HepG2 (cell line): Measurements from ENCODE around the gene EPS8. TPM values are rescaled to one million over a fixed set of nuclear protein-coding genes. Genes with fewer than 3 reads are reported as not detected.

Source experiments
- AGO1 ChIP-seq: fragments of 200-400 bp; formaldehyde crosslinking; IDR thresholded peaks from 2 replicates; pipeline ENCODE4 v1.6.1; 2017; ENCODE audit warnings: mild to moderate bottlenecking, low read depth, low read length, moderate library complexity; ENCODE audit not compliant: poor library complexity, severe bottlenecking
- AKAP8 ChIP-seq: sonication (generic); formaldehyde crosslinking; IDR thresholded peaks from 2 replicates; pipeline ENCODE4 v1.5.1; 2020; ENCODE audit warnings: mild to moderate bottlenecking, missing genetic modification reagents
- ATF7-NPFF ChIP-seq: sonication (generic); formaldehyde crosslinking; IDR thresholded peaks from 2 replicates; pipeline ENCODE4 v1.8.1; 2023; ENCODE audit warnings: mild to moderate bottlenecking, low read depth, missing genetic modification reagents, moderate library complexity
- DR1 ChIP-seq: sonication (generic); formaldehyde crosslinking; IDR thresholded peaks from 2 replicates; pipeline ENCODE4 v1.8.0; 2021; ENCODE audit warnings: mild to moderate bottlenecking, missing genetic modification reagents, inconsistent platforms
- FOSL1 ChIP-seq: sonication (generic); formaldehyde crosslinking; IDR thresholded peaks from 2 replicates; pipeline ENCODE4 v1.9.0; 2021; ENCODE audit warnings: missing genetic modification reagents, borderline replicate concordance
- HES4 ChIP-seq: sonication (generic); formaldehyde crosslinking; IDR thresholded peaks from 2 replicates; pipeline ENCODE4 v1.9.0; 2021; ENCODE audit warnings: mild to moderate bottlenecking, missing genetic modification reagents, borderline replicate concordance
- MTF1 ChIP-seq: sonication (generic); formaldehyde crosslinking; IDR thresholded peaks from 2 replicates; pipeline ENCODE4 v1.5.0; 2020; ENCODE audit warnings: missing genetic modification reagents
- MYC ChIP-seq: sonication (generic); formaldehyde crosslinking; IDR thresholded peaks from 2 replicates; pipeline ENCODE4 v1.9.0; 2021; ENCODE audit warnings: missing genetic modification reagents, borderline replicate concordance
- NR3C1 ChIP-seq: sonication (generic); formaldehyde crosslinking; IDR thresholded peaks from 2 replicates; pipeline ENCODE4 v1.4.0; 2020; ENCODE audit warnings: missing genetic modification reagents
- ONECUT2 ChIP-seq: sonication (generic); formaldehyde crosslinking; IDR thresholded peaks from 2 replicates; pipeline ENCODE4 v1.4.0; 2020; ENCODE audit warnings: missing genetic modification reagents
- SMC3 ChIP-seq: IDR thresholded peaks from 2 replicates; pipeline ENCODE4 v1.6.1; 2011; ENCODE audit warnings: low read length, improper control_type of control experiment
- TEF ChIP-seq: sonication (generic); formaldehyde crosslinking; IDR thresholded peaks from 2 replicates; pipeline ENCODE4 v1.5.0; 2020; ENCODE audit warnings: missing genetic modification reagents
- TSC22D2 ChIP-seq: sonication (generic); formaldehyde crosslinking; IDR thresholded peaks from 2 replicates; pipeline ENCODE4 v1.5.1; 2020; ENCODE audit warnings: missing genetic modification reagents, mild to moderate bottlenecking, borderline replicate concordance
- ZBTB2 ChIP-seq: sonication (generic); formaldehyde crosslinking; IDR thresholded peaks from 2 replicates; pipeline ENCODE4 v1.8.0; 2022; ENCODE audit warnings: low read depth, missing genetic modification reagents
- ZHX1 ChIP-seq: sonication (generic); formaldehyde crosslinking; IDR thresholded peaks from 2 replicates; pipeline ENCODE4 v1.8.1; 2022; ENCODE audit warnings: low read depth, mild to moderate bottlenecking, missing genetic modification reagents
- ZNF367 ChIP-seq: sonication (generic); formaldehyde crosslinking; IDR thresholded peaks from 2 replicates; pipeline ENCODE4 v1.4.0; 2020; ENCODE audit warnings: missing genetic modification reagents, borderline replicate concordance
- ZNF501 ChIP-seq: sonication (generic); formaldehyde crosslinking; IDR thresholded peaks from 2 replicates; pipeline ENCODE4 v1.5.1; 2020; ENCODE audit warnings: mild to moderate bottlenecking, moderate library complexity, missing genetic modification reagents
- ZNF572 ChIP-seq: sonication (generic); formaldehyde crosslinking; IDR thresholded peaks from 2 replicates; pipeline ENCODE4 v1.5.1; 2020; ENCODE audit warnings: mild to moderate bottlenecking, missing genetic modification reagents
- ZNF619 ChIP-seq: sonication (generic); formaldehyde crosslinking; IDR thresholded peaks from 2 replicates; pipeline ENCODE4 v1.4.0; 2020; ENCODE audit warnings: mild to moderate bottlenecking, missing genetic modification reagents
- ZNF768 ChIP-seq: sonication (generic); formaldehyde crosslinking; IDR thresholded peaks from 2 replicates; pipeline ENCODE4 v1.4.0; 2020; ENCODE audit warnings: missing genetic modification reagents
- ZNF891 ChIP-seq: sonication (generic); formaldehyde crosslinking; IDR thresholded peaks from 2 replicates; pipeline ENCODE4 v1.5.0; 2020; ENCODE audit warnings: mild to moderate bottlenecking, missing genetic modification reagents
- ZSCAN20 ChIP-seq: sonication (generic); formaldehyde crosslinking; IDR thresholded peaks from 2 replicates; pipeline ENCODE4 v1.4.0; 2020; ENCODE audit warnings: missing genetic modification reagents, mild to moderate bottlenecking, borderline replicate concordance
- polyA plus RNA-seq, 8 experiments: library from polyadenylated mRNA; depleted of rRNA in 3 of 8; stranded (reverse) in 7 of 8; unstranded in 1 of 8; fragments of >200 nt; fragmentation: Illumina TruSeq in 4 of 8; extraction: Trizol in 4 of 8; gene quantifications; 2 replicates each; pipeline versions ENCODE4 v1.2.1 to v1.2.3, GENCODE V29; 2011 to 2016; ENCODE audit warnings: low read depth in 4 of 8, missing spikeins in 1 of 8, mixed read lengths in 1 of 8; ENCODE audit not compliant: insufficient read depth in 1 of 8
- total RNA-seq, 5 experiments: library from RNA; depleted of rRNA; stranded (reverse); fragments of >200 nt; fragmentation: Illumina TruSeq; extraction: Trizol; gene quantifications; 2 replicates each; pipeline ENCODE4 v1.2.3, GENCODE V29; 2016; ENCODE audit warnings: low read depth in 1 of 5

Gene EPS8
- total and polyA plus RNA-seq, 2 of the 13 experiments (the other 11 are each of a cell fraction or from before 2014, with no cell fraction given), result 37.1 to 43.4 TPM

- TF ChIP-seq AKAP8 (CRISPR knock-in tag) (peak; percentile 67), FOSL1 (CRISPR knock-in tag) (no peak; the same call in 1 of the 2 replicates), ZNF891 (CRISPR knock-in tag) (peak; percentile 89), MTF1 (CRISPR knock-in tag) (no peak), ONECUT2 (0 out of 2 replicates have a peak, but pooled peaks have one; percentile 40), ZBTB2 (CRISPR knock-in tag) (peak; percentile 85; the same call in 1 of the 2 replicates), ZNF501 (CRISPR knock-in tag) (peak; percentile 80), ZNF619 (CRISPR knock-in tag) (peak; percentile 56; the same call in 1 of the 2 replicates), ZHX1 (CRISPR knock-in tag) (peak; percentile 52; the same call in 1 of the 2 replicates), ZNF367 (CRISPR knock-in tag) (no peak), TEF (CRISPR knock-in tag) (peak; percentile 60), HES4 (peak; percentile 81; the same call in 1 of the 2 replicates), NR3C1 (CRISPR knock-in tag) (no peak), TSC22D2 (CRISPR knock-in tag) (0 out of 2 replicates have a peak, but pooled peaks have one; percentile 89), MYC (CRISPR knock-in tag) (peak; percentile 85; the same call in 1 of the 2 replicates), ATF7-NPFF (CRISPR knock-in tag) (peak; percentile 95), ZNF572 (CRISPR knock-in tag) (no peak), SMC3 (no peak), ZNF768 (peak; percentile 63), DR1 (peak; percentile 63), ZSCAN20 (CRISPR knock-in tag) (0 out of 2 replicates have a peak, but pooled peaks have one; percentile 41), AGO1 (peak; percentile 67)
Observed at GRCh38 chr12:15789220-15790171, at the start of gene EPS8 (continued).
